Suprapubic skin (tissue), 3 donors: ENCODE data around the gene LRPPRC.

ENCODE experiments used
- POLR2AphosphoS5 ChIP-seq, 3 donors: sonication (generic); formaldehyde crosslinking; IDR thresholded peaks; one replicate each; pipeline ENCODE4 v1.6.1; 2017; ENCODE audit warnings: antibody characterized with exemption in 3 of 3
- TF ChIP-seq, protein P1 (sequence below), 2 donors: fragments of 200-600 bp in 1 of 2; fragments of 450-650 bp in 1 of 2; sonication (generic) in 1 of 2; IDR thresholded peaks; one replicate each; pipeline ENCODE4 v1.5.1; 2016 to 2019; ENCODE audit warnings: antibody characterized with exemption in 2 of 2, mild to moderate bottlenecking in 1 of 2, moderate library complexity in 1 of 2

DNA sequence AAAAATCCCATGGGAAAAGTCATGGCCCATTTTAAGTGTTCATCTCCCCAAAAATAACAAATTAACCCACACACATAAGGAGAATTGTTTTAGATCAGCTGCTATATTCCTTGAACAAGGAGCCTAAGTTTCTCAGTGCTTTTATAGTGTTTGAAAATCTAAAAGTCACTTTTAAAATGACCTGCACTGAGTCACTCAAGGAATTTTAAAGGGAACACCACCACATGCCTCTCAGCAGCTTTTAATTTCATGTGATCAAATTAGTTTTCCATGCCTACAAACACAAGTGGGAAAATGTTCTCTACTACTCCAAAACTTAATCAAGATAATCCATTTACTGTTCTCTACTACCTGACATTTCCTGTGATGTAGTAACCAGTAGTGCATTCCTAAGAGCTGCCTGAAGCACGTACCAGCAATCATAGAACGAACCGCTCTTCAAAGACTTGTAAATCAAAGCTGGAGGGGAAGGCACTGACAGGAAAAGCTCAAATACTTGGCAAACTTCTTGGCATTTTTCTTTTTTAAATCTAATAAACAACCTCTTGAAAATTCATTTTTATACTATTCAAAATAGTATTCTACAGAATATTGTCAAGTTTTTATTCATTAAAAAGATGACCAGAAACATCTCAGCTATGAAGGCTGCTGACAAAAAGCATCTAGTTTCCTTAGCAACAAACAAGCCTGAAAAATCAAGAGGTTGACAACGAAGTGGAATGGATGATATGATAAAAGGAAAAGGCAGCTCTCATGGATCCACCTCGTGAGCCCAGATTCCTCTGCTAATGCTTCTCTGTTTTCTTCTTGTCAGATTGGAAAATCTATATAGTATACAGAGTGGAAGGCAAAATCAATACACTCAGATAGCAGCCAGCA is 37.2 kb downstream of the LRPPRC start:
- TF ChIP-seq, protein P1, sequence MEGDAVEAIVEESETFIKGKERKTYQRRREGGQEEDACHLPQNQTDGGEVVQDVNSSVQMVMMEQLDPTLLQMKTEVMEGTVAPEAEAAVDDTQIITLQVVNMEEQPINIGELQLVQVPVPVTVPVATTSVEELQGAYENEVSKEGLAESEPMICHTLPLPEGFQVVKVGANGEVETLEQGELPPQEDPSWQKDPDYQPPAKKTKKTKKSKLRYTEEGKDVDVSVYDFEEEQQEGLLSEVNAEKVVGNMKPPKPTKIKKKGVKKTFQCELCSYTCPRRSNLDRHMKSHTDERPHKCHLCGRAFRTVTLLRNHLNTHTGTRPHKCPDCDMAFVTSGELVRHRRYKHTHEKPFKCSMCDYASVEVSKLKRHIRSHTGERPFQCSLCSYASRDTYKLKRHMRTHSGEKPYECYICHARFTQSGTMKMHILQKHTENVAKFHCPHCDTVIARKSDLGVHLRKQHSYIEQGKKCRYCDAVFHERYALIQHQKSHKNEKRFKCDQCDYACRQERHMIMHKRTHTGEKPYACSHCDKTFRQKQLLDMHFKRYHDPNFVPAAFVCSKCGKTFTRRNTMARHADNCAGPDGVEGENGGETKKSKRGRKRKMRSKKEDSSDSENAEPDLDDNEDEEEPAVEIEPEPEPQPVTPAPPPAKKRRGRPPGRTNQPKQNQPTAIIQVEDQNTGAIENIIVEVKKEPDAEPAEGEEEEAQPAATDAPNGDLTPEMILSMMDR (IDR thresholded peaks at IDR 0.05) = no peak
- no peak for TF ChIP-seq POLR2AphosphoS5 (IDR thresholded peaks at IDR 0.05)
